H9 (cell line): ENCODE measurements around the gene GHITM. TPM values are rescaled to one million over a fixed set of nuclear protein-coding genes. Genes with fewer than 3 reads are reported as not detected.
A peak's percentile ranks its signal among the peaks of the same experiment; 100 is the strongest.

Experiments used
- DNase-seq: peaks from one replicate; pipeline ENCODE4 v3.0.0-alpha.2; 2017
- H2AFZ ChIP-seq: one replicate; pipeline ENCODE4 v1.6.1; 2013; ENCODE audit warnings: mild to moderate bottlenecking, low read length, control low read depth, moderate library complexity
- H2AK5ac ChIP-seq: 2 replicates; pipeline ENCODE4 v1.6.1; 2013; ENCODE audit warnings: low read length, control low read depth, mixed read lengths; ENCODE audit not compliant: insufficient read length
- H2BK120ac ChIP-seq: one replicate; pipeline ENCODE4 v1.6.1; 2013; ENCODE audit warnings: low read depth, mild to moderate bottlenecking, low read length, control low read depth, inconsistent platforms; ENCODE audit not compliant: poor library complexity, severe bottlenecking
- H2BK12ac ChIP-seq: 2 replicates; pipeline ENCODE4 v1.6.1; 2013; ENCODE audit warnings: low read length, control low read depth, mixed read lengths, low read depth; ENCODE audit not compliant: insufficient read length
- H2BK15ac ChIP-seq: 2 replicates; pipeline ENCODE4 v1.6.1; 2013; ENCODE audit warnings: low read depth, low read length, control low read depth
- H2BK20ac ChIP-seq: one replicate; pipeline ENCODE4 v1.6.1; 2013; ENCODE audit warnings: low read depth, mild to moderate bottlenecking, low read length, control low read depth, inconsistent platforms; ENCODE audit not compliant: poor library complexity, severe bottlenecking
- H2BK5ac ChIP-seq: 2 replicates; pipeline ENCODE4 v1.6.1; 2013; ENCODE audit warnings: low read length, control low read depth, mixed read lengths; ENCODE audit not compliant: insufficient read length
- H3K14ac ChIP-seq: 2 replicates; pipeline ENCODE4 v1.6.1; 2013; ENCODE audit warnings: low read length, control low read depth; ENCODE audit not compliant: insufficient read depth
- H3K18ac ChIP-seq: 2 replicates; pipeline ENCODE4 v1.6.1; 2013; ENCODE audit warnings: low read depth, mild to moderate bottlenecking, mixed read lengths, low read length, control low read depth; ENCODE audit not compliant: insufficient read length
- H3K23ac ChIP-seq: 2 replicates; pipeline ENCODE4 v1.6.1; 2013; ENCODE audit warnings: low read length, control low read depth, mixed read lengths, low read depth; ENCODE audit not compliant: insufficient read length
- H3K23me2 ChIP-seq: 2 replicates; pipeline ENCODE4 v1.6.1; 2013; ENCODE audit warnings: low read depth, mild to moderate bottlenecking, mixed read lengths, low read length, control low read depth; ENCODE audit not compliant: insufficient read length, poor library complexity, severe bottlenecking
- H3K27ac ChIP-seq: 2 replicates; pipeline ENCODE4 v1.5.1; 2013; ENCODE audit warnings: low read length, control low read depth, mixed read lengths, low read depth; ENCODE audit not compliant: insufficient read length
- H3K27me3 ChIP-seq: 2 replicates; pipeline ENCODE4 v1.6.1; 2013; ENCODE audit warnings: low read length, control low read depth, inconsistent platforms; ENCODE audit not compliant: insufficient read depth
- H3K4ac ChIP-seq: 2 replicates; pipeline ENCODE4 v1.6.1; 2013; ENCODE audit warnings: low read depth, mild to moderate bottlenecking, control low read depth, inconsistent platforms, low read length, moderate library complexity
- H3K4me1 ChIP-seq: 2 replicates; pipeline ENCODE4 v1.6.1; 2013; ENCODE audit warnings: low read length, control low read depth, inconsistent platforms; ENCODE audit not compliant: insufficient read depth
- H3K4me2 ChIP-seq: 2 replicates; pipeline ENCODE4 v1.6.1; 2013; ENCODE audit warnings: low read length, control low read depth, mixed read lengths; ENCODE audit not compliant: insufficient read length, insufficient read depth
- H3K56ac ChIP-seq: 2 replicates; pipeline ENCODE4 v1.6.1; 2013; ENCODE audit warnings: low read depth, mild to moderate bottlenecking, mixed read lengths, low read length, control low read depth; ENCODE audit not compliant: insufficient read length
- H3K79me1 ChIP-seq: 2 replicates; pipeline ENCODE4 v1.6.1; 2013; ENCODE audit warnings: low read depth, mild to moderate bottlenecking, moderate library complexity, low read length, control low read depth, inconsistent platforms; ENCODE audit not compliant: insufficient read depth, poor library complexity, severe bottlenecking
- H3K79me2 ChIP-seq: 2 replicates; pipeline ENCODE4 v1.6.1; 2013; ENCODE audit warnings: low read length, control low read depth, inconsistent platforms; ENCODE audit not compliant: insufficient read depth
- H3K9ac ChIP-seq: 2 replicates; pipeline ENCODE4 v1.6.1; 2013; ENCODE audit warnings: low read length, control low read depth, mixed read lengths; ENCODE audit not compliant: insufficient read length; ENCODE audit errors: extremely low read depth
- H3K9me3 ChIP-seq: one replicate; pipeline ENCODE4 v1.6.1; 2013; ENCODE audit warnings: low read depth, low read length, inconsistent platforms; ENCODE audit not compliant: control insufficient read depth
- H3T11ph ChIP-seq: one replicate; pipeline ENCODE4 v1.6.1; 2013; ENCODE audit warnings: mild to moderate bottlenecking, low read length, control low read depth, inconsistent platforms
- H4K20me1 ChIP-seq: one replicate; pipeline ENCODE4 v1.6.1; 2013; ENCODE audit not compliant: control insufficient read depth, insufficient read length, insufficient read depth
- H4K5ac ChIP-seq: 2 replicates; pipeline ENCODE4 v1.6.1; 2013; ENCODE audit warnings: low read depth, mild to moderate bottlenecking, mixed read lengths, low read length, control low read depth; ENCODE audit not compliant: insufficient read length
- H4K8ac ChIP-seq: replicated peaks from 2 replicates; pipeline ENCODE4 v1.6.1; 2013; ENCODE audit warnings: low read length, control low read depth, mixed read lengths, low read depth; ENCODE audit not compliant: insufficient read length
- H4K91ac ChIP-seq: 2 replicates; pipeline ENCODE4 v1.6.1; 2013; ENCODE audit warnings: low read depth, mild to moderate bottlenecking, moderate library complexity, mixed read lengths, low read length, control low read depth; ENCODE audit not compliant: insufficient read length
- H3K27ac Mint-ChIP-seq, 3 experiments: 2 replicates in 2 of 3; 3 replicates in 1 of 3; pipeline ENCODE4 v1.8.0; 2020 to 2021; ENCODE audit warnings: mixed read lengths in 3 of 3, mild to moderate bottlenecking in 1 of 3, moderate library complexity in 1 of 3
- H3K27me3 Mint-ChIP-seq: 2 replicates; pipeline ENCODE4 v1.8.0; 2021; ENCODE audit warnings: low read depth, mild to moderate bottlenecking, moderate library complexity, mixed read lengths
- H3K36me3 Mint-ChIP-seq, 3 experiments: 2 replicates in 2 of 3; 3 replicates in 1 of 3; pipeline ENCODE4 v1.8.0; 2020 to 2021; ENCODE audit warnings: low read depth in 3 of 3, mixed read lengths in 3 of 3; ENCODE audit not compliant: insufficient read depth in 1 of 3
- H3K4me1 Mint-ChIP-seq, 2 experiments: 2 replicates each; pipeline ENCODE4 v1.8.0; 2020; ENCODE audit warnings: mixed read lengths in 2 of 2
- H3K4me3 Mint-ChIP-seq, 2 experiments: 2 replicates in 1 of 2; 3 replicates in 1 of 2; pipeline ENCODE4 v1.8.0; 2020 to 2021; ENCODE audit warnings: mild to moderate bottlenecking in 2 of 2, mixed read lengths in 2 of 2, moderate library complexity in 1 of 2
- H3K9me3 Mint-ChIP-seq, 2 experiments: 2 replicates in 1 of 2; 3 replicates in 1 of 2; pipeline ENCODE4 v1.8.0; 2020; ENCODE audit warnings: mild to moderate bottlenecking in 2 of 2, mixed read lengths in 2 of 2, moderate library complexity in 1 of 2
- WGBS: extraction: QIAGEN DNeasy Blood & Tissue Kit; methylation state at CpG from one replicate; pipeline ENCODE4 v1.1.7; 2013; ENCODE audit warnings: missing lambda C conversion rate, low lambda C conversion rate, mixed read lengths; ENCODE audit not compliant: insufficient read length; ENCODE audit errors: extremely low coverage; 5-methylcytosine and 5-hydroxymethylcytosine counted together
- total RNA-seq: library from RNA; stranded (reverse); gene quantifications from 2 replicates; pipeline ENCODE4 v1.2.1, GENCODE V29; 2021
- TF ChIP-seq, protein P1 (sequence below): fragments of 200-600 bp; sonication (generic); conservative IDR thresholded peaks from 3 replicates; pipeline ENCODE4 v1.8.0; 2021; ENCODE audit warnings: antibody characterized with exemption, mild to moderate bottlenecking

The GHITM gene
- total RNA-seq, 1 experiment from 2014 or later, result 95.6 TPM

GRCh38 chr10:84194424-84195043 is 55.2 kb downstream of the GHITM start, which contains the start of gene CDHR1:
TSS of gene CDHR1 (plus strand) at chr10:84194537. CDS start at chr10:84194761, 224 bp downstream.
- H2BK12ac ChIP-seq, result no peak within 1 kb of the TSS

More at GRCh38 chr10:84194424-84195043, 55.2 kb downstream of the GHITM start, which contains the start of gene CDHR1:
- H2BK15ac ChIP-seq, result no peak within 1 kb of the TSS; the same call in 1 of the 2 replicates
- no peak within 1 kb of the TSS for H2BK20ac ChIP-seq
- no peak within 1 kb of the TSS for H4K5ac ChIP-seq
- peaks cover 0 to 2% (median 0%) of the 10 kb centered on the region in 3 experiments; a peak in 3 of 7 replicates for H3K36me3 Mint-ChIP-seq
- no peaks in the 10 kb centered on the region for H3K79me2 ChIP-seq
- TF ChIP-seq, protein P1, sequence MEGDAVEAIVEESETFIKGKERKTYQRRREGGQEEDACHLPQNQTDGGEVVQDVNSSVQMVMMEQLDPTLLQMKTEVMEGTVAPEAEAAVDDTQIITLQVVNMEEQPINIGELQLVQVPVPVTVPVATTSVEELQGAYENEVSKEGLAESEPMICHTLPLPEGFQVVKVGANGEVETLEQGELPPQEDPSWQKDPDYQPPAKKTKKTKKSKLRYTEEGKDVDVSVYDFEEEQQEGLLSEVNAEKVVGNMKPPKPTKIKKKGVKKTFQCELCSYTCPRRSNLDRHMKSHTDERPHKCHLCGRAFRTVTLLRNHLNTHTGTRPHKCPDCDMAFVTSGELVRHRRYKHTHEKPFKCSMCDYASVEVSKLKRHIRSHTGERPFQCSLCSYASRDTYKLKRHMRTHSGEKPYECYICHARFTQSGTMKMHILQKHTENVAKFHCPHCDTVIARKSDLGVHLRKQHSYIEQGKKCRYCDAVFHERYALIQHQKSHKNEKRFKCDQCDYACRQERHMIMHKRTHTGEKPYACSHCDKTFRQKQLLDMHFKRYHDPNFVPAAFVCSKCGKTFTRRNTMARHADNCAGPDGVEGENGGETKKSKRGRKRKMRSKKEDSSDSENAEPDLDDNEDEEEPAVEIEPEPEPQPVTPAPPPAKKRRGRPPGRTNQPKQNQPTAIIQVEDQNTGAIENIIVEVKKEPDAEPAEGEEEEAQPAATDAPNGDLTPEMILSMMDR, result no peak
- no peak within 1 kb of the TSS for H3K56ac ChIP-seq
- no peaks in the 10 kb centered on the region for H3K9me3 ChIP-seq
- H2BK5ac ChIP-seq, result no peak within 1 kb of the TSS
- no peak within 1 kb of the TSS for H3K18ac ChIP-seq
- peak within 1 kb of the TSS; percentile 64 to 82 for H3K4me3 Mint-ChIP-seq
- peaks cover 7 to 9% of the 10 kb centered on the region in 2 experiments for H3K4me1 Mint-ChIP-seq
- no peak within 1 kb of the TSS for H2BK120ac ChIP-seq
- H3K23ac ChIP-seq, result no peak within 1 kb of the TSS
- no peaks in the 10 kb centered on the region; the same call in 1 of the 2 replicates for H3K4me1 ChIP-seq
- no peak within 1 kb of the TSS for H3K27ac ChIP-seq
- peak; percentile 82 for DNase-seq
- no CpG with 5 or more reads among the region's 61 CpGs for WGBS
- no peaks in the 10 kb centered on the region for H3K79me1 ChIP-seq
- H2AK5ac ChIP-seq, result no peak within 1 kb of the TSS
- H3K4me2 ChIP-seq, result peak within 1 kb of the TSS; percentile 75
- H3K27me3 Mint-ChIP-seq, result peaks cover 64% of the 10 kb centered on the region
- H3K23me2 ChIP-seq, result peaks cover 12% of the 10 kb centered on the region
- peaks cover 17% of the 10 kb centered on the region for H3K27me3 ChIP-seq
- H3K9me3 Mint-ChIP-seq, result no peaks in the 10 kb centered on the region
- no peak within 1 kb of the TSS for H4K91ac ChIP-seq
- no peaks in the 10 kb centered on the region for H4K20me1 ChIP-seq
- H2AFZ ChIP-seq, result no peak within 1 kb of the TSS
- no peak within 1 kb of the TSS for H4K8ac ChIP-seq
- H3K14ac ChIP-seq, result peak within 1 kb of the TSS; percentile 58; the same call in 1 of the 2 replicates
- peak within 1 kb of the TSS; percentile 46 for H3K9ac ChIP-seq
- H3K4ac ChIP-seq, result no peak within 1 kb of the TSS
- no peak within 1 kb of the TSS for H3T11ph ChIP-seq
- no peak within 1 kb of the TSS; a peak in 1 of 7 replicates for H3K27ac Mint-ChIP-seq
